GM23338 (cell line): ENCODE measurements around the gene EIF3K.

ENCODE experiments used
- CREB1 ChIP-seq: fragments of 250-450 bp; sonication (Bioruptor Pico); IDR thresholded peaks from 2 replicates; pipeline ENCODE4 v1.5.0; 2020; ENCODE audit warnings: low read depth, mild to moderate bottlenecking, moderate library complexity
- EZH2 ChIP-seq: fragments of 200-600 bp; sonication (generic); IDR thresholded peaks from one replicate; pipeline ENCODE4 v1.8.0; 2017; ENCODE audit warnings: antibody characterized with exemption, mild to moderate bottlenecking, low read depth; ENCODE audit not compliant: unreplicated experiment
- EZH2phosphoT487 ChIP-seq: fragments of 200-600 bp; sonication (generic); IDR thresholded peaks from one replicate; pipeline ENCODE4 v1.8.1; 2018; ENCODE audit warnings: antibody characterized with exemption; ENCODE audit not compliant: unreplicated experiment
- JUNB ChIP-seq: IDR thresholded peaks from one replicate; pipeline ENCODE4 v1.6.1; 2016; ENCODE audit warnings: antibody characterized with exemption; ENCODE audit not compliant: unreplicated experiment
- NANOG ChIP-seq: IDR thresholded peaks from 2 replicates; pipeline ENCODE4 v1.6.1; 2016; ENCODE audit warnings: antibody characterized with exemption, borderline replicate concordance
- POLR2AphosphoS5 ChIP-seq: IDR thresholded peaks from 2 replicates; pipeline ENCODE4 v1.6.1; 2016; ENCODE audit warnings: antibody characterized with exemption, low read depth
- STAT1 ChIP-seq: IDR thresholded peaks from one replicate; pipeline ENCODE4 v1.6.1; 2016; ENCODE audit warnings: antibody characterized with exemption; ENCODE audit not compliant: unreplicated experiment
- ZNF114 ChIP-seq: fragments of 250-450 bp; sonication (Bioruptor Pico); IDR thresholded peaks from 2 replicates; pipeline ENCODE4 v1.5.0; 2020; ENCODE audit warnings: mild to moderate bottlenecking, moderate library complexity
- ZNF331 ChIP-seq: fragments of 250-450 bp; sonication (Bioruptor Pico); IDR thresholded peaks from 2 replicates; pipeline ENCODE4 v1.5.0; 2020; ENCODE audit warnings: low read depth, mild to moderate bottlenecking, moderate library complexity
- TF ChIP-seq, protein P1 (sequence below), 2 experiments: fragments of 200-600 bp in 1 of 2; sonication (generic) in 1 of 2; conservative IDR thresholded peaks; 2 replicates each; pipeline versions ENCODE4 v1.5.1 to v1.6.1; 2016 to 2017; ENCODE audit warnings: antibody characterized with exemption in 2 of 2, low read depth in 2 of 2, mild to moderate bottlenecking in 2 of 2, moderate library complexity in 1 of 2
- TF ChIP-seq, protein P2 (sequence below): IDR thresholded peaks from one replicate; pipeline ENCODE4 v1.6.1; 2018; ENCODE audit warnings: antibody characterized with exemption; ENCODE audit not compliant: unreplicated experiment
- TF ChIP-seq, protein P3 (sequence below): IDR thresholded peaks from 2 replicates; pipeline ENCODE4 v1.6.1; 2016; ENCODE audit warnings: antibody characterized with exemption
- TF ChIP-seq, protein P4 (sequence below): fragments of 250-450 bp; sonication (Bioruptor Pico); IDR thresholded peaks from 2 replicates; pipeline ENCODE4 v1.5.0; 2020; ENCODE audit warnings: mild to moderate bottlenecking, moderate library complexity

DNA sequence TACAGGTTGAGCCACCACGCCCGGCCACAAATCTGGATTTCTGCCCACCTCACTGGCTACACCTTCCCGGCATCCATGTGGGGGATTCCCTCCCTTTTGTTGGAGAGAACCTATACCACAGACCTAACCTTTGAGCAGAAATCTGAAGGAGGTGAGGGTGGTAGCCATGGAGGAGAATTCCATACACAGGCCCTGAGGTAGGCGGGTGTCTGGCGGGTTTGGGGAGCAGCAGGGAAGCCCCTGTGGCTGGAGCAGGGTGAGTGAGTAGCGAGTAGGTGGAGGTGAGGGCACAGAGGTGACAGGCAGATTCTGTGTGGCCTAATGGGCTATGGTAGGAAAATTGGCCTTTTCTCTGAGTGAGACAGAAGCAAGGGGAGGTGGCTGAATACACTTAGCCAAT lies 10.6 kb downstream of the EIF3K start:
- TF ChIP-seq POLR2AphosphoS5 (no peak), CREB1 (CRISPR knock-in tag) (no peak), JUNB (no peak), EZH2 (no peak), NANOG (no peak), EZH2phosphoT487 (no peak), ZNF114 (CRISPR knock-in tag) (no peak), ZNF331 (CRISPR knock-in tag) (no peak), STAT1 (no peak)
- TF ChIP-seq, protein P1, sequence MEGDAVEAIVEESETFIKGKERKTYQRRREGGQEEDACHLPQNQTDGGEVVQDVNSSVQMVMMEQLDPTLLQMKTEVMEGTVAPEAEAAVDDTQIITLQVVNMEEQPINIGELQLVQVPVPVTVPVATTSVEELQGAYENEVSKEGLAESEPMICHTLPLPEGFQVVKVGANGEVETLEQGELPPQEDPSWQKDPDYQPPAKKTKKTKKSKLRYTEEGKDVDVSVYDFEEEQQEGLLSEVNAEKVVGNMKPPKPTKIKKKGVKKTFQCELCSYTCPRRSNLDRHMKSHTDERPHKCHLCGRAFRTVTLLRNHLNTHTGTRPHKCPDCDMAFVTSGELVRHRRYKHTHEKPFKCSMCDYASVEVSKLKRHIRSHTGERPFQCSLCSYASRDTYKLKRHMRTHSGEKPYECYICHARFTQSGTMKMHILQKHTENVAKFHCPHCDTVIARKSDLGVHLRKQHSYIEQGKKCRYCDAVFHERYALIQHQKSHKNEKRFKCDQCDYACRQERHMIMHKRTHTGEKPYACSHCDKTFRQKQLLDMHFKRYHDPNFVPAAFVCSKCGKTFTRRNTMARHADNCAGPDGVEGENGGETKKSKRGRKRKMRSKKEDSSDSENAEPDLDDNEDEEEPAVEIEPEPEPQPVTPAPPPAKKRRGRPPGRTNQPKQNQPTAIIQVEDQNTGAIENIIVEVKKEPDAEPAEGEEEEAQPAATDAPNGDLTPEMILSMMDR (conservative IDR thresholded peaks at IDR 0.05; ENCODE audit: low read depth in 2 of 2) = no peak
- TF ChIP-seq, protein P2, sequence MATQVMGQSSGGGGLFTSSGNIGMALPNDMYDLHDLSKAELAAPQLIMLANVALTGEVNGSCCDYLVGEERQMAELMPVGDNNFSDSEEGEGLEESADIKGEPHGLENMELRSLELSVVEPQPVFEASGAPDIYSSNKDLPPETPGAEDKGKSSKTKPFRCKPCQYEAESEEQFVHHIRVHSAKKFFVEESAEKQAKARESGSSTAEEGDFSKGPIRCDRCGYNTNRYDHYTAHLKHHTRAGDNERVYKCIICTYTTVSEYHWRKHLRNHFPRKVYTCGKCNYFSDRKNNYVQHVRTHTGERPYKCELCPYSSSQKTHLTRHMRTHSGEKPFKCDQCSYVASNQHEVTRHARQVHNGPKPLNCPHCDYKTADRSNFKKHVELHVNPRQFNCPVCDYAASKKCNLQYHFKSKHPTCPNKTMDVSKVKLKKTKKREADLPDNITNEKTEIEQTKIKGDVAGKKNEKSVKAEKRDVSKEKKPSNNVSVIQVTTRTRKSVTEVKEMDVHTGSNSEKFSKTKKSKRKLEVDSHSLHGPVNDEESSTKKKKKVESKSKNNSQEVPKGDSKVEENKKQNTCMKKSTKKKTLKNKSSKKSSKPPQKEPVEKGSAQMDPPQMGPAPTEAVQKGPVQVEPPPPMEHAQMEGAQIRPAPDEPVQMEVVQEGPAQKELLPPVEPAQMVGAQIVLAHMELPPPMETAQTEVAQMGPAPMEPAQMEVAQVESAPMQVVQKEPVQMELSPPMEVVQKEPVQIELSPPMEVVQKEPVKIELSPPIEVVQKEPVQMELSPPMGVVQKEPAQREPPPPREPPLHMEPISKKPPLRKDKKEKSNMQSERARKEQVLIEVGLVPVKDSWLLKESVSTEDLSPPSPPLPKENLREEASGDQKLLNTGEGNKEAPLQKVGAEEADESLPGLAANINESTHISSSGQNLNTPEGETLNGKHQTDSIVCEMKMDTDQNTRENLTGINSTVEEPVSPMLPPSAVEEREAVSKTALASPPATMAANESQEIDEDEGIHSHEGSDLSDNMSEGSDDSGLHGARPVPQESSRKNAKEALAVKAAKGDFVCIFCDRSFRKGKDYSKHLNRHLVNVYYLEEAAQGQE = no peak
- TF ChIP-seq, protein P3, sequence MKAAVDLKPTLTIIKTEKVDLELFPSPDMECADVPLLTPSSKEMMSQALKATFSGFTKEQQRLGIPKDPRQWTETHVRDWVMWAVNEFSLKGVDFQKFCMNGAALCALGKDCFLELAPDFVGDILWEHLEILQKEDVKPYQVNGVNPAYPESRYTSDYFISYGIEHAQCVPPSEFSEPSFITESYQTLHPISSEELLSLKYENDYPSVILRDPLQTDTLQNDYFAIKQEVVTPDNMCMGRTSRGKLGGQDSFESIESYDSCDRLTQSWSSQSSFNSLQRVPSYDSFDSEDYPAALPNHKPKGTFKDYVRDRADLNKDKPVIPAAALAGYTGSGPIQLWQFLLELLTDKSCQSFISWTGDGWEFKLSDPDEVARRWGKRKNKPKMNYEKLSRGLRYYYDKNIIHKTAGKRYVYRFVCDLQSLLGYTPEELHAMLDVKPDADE = no peak
- TF ChIP-seq, protein P4, sequence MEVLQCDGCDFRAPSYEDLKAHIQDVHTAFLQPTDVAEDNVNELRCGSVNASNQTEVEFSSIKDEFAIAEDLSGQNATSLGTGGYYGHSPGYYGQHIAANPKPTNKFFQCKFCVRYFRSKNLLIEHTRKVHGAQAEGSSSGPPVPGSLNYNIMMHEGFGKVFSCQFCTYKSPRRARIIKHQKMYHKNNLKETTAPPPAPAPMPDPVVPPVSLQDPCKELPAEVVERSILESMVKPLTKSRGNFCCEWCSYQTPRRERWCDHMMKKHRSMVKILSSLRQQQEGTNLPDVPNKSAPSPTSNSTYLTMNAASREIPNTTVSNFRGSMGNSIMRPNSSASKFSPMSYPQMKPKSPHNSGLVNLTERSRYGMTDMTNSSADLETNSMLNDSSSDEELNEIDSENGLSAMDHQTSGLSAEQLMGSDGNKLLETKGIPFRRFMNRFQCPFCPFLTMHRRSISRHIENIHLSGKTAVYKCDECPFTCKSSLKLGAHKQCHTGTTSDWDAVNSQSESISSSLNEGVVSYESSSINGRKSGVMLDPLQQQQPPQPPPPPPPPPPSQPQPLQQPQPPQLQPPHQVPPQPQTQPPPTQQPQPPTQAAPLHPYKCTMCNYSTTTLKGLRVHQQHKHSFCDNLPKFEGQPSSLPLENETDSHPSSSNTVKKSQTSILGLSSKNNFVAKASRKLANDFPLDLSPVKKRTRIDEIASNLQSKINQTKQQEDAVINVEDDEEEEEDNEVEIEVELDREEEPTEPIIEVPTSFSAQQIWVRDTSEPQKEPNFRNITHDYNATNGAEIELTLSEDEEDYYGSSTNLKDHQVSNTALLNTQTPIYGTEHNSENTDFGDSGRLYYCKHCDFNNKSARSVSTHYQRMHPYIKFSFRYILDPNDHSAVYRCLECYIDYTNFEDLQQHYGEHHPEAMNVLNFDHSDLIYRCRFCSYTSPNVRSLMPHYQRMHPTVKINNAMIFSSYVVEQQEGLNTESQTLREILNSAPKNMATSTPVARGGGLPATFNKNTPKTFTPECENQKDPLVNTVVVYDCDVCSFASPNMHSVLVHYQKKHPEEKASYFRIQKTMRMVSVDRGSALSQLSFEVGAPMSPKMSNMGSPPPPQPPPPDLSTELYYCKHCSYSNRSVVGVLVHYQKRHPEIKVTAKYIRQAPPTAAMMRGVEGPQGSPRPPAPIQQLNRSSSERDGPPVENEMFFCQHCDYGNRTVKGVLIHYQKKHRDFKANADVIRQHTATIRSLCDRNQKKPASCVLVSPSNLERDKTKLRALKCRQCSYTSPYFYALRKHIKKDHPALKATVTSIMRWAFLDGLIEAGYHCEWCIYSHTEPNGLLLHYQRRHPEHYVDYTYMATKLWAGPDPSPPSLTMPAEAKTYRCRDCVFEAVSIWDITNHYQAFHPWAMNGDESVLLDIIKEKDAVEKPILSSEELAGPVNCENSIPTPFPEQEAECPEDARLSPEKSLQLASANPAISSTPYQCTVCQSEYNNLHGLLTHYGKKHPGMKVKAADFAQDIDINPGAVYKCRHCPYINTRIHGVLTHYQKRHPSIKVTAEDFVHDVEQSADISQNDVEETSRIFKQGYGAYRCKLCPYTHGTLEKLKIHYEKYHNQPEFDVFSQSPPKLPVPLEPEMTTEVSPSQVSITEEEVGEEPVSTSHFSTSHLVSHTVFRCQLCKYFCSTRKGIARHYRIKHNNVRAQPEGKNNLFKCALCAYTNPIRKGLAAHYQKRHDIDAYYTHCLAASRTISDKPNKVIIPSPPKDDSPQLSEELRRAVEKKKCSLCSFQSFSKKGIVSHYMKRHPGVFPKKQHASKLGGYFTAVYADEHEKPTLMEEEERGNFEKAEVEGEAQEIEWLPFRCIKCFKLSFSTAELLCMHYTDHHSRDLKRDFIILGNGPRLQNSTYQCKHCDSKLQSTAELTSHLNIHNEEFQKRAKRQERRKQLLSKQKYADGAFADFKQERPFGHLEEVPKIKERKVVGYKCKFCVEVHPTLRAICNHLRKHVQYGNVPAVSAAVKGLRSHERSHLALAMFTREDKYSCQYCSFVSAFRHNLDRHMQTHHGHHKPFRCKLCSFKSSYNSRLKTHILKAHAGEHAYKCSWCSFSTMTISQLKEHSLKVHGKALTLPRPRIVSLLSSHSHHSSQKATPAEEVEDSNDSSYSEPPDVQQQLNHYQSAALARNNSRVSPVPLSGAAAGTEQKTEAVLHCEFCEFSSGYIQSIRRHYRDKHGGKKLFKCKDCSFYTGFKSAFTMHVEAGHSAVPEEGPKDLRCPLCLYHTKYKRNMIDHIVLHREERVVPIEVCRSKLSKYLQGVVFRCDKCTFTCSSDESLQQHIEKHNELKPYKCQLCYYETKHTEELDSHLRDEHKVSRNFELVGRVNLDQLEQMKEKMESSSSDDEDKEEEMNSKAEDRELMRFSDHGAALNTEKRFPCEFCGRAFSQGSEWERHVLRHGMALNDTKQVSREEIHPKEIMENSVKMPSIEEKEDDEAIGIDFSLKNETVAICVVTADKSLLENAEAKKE (CRISPR knock-in tag) = no peak
